GM18951 (cell line): Measurements from ENCODE around the gene ZBTB45.

Experiments used
- POLR2A ChIP-seq: IDR thresholded peaks from 4 replicates; pipeline ENCODE4 v1.6.1; 2011; ENCODE audit warnings: mild to moderate bottlenecking; ENCODE audit not compliant: insufficient read length, insufficient read depth; ENCODE audit errors: extremely low read depth
- in situ Hi-C: fragments of 300-500 bp; cut with MboI; formaldehyde crosslinking; loops from one replicate; pipeline ENCODE4 v1.12.0; 2022; ENCODE audit warnings: low sequenced_read_pairs, mixed read lengths, inconsistent platforms; ENCODE audit not compliant: unreplicated experiment

Gene ZBTB45

GRCh38 chr19:58519355-58520256, at the start of gene ZBTB45:
Gene ZBTB45, minus strand, starts transcription at chr19:58519810. Its CDS starts 2,137 bp downstream, at chr19:58517673.
- in situ Hi-C loops, result no loop called here
- TF ChIP-seq POLR2A, result peak; percentile 82

DNA sequence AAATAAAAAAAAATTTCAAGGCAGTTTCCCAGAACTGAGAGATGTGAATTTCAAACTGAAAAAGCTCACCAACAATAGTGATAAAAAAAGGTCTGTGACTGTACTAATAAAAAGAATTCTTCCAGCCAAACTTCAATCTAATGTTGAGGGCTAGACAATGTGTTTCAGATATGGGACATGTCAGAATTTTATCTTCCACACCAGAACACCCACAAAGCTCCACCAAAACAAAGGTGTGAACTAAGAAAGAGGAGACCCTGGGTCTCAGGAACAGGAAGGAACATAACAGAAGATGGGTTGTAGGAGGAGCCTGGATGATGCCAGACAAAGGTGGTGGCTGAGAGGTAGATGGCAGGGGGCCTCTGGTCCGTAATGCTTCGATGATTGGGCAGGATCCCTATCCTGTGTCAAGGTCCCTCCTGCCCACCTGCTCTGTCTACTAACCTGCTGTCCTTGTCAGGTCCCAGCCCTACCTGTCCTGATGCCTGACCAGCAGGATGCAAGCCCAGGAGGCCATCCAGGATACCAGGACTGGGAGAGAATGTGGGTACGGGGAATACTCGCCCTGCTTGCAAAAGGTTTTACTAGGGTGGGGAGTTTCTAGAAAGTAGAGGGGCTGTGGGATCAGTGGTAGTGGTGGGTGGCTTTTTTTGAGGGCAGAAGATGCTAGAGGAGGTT, 49.0 kb upstream of the ZBTB45 start:
- no peak for TF ChIP-seq POLR2A
- in situ Hi-C loops, result no loop called here

GRCh38 chr19:58566989-58567388, 47.4 kb upstream of the ZBTB45 start:
- TF ChIP-seq POLR2A, result no peak
- in situ Hi-C loops, result no loop called here

GRCh38 chr19:58563823-58564222, 44.2 kb upstream of the ZBTB45 start:
- in situ Hi-C loops, result no loop called here
- TF ChIP-seq POLR2A, result no peak

DNA sequence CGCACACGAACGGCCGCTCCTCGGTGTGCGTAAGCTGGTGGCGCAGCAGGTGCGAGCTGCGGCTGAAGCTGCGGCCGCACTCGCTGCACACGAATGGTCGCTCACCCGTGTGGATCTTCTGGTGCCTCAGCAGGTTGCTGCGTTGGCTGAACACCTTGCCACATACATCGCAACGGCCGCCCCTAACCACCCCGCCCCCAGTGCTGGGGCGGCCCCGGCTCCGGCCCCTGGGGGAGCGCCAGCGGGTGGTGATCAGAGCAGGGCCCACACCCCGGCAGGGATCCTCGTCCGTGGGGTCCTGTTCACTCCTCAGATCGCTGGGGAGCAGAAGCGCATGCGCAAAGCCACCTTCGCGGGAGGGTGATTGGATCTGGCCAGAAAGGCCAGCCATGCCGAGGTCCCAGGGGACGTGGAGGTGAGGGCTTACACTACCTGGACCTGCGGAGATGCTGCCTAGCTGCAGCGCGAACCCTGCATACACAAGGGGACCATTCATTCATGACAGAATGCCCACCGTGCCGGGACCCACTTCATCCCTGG, 43.5 kb upstream of the ZBTB45 start:
- TF ChIP-seq POLR2A, result peak; percentile 38
- in situ Hi-C loops, result no loop called here

DNA sequence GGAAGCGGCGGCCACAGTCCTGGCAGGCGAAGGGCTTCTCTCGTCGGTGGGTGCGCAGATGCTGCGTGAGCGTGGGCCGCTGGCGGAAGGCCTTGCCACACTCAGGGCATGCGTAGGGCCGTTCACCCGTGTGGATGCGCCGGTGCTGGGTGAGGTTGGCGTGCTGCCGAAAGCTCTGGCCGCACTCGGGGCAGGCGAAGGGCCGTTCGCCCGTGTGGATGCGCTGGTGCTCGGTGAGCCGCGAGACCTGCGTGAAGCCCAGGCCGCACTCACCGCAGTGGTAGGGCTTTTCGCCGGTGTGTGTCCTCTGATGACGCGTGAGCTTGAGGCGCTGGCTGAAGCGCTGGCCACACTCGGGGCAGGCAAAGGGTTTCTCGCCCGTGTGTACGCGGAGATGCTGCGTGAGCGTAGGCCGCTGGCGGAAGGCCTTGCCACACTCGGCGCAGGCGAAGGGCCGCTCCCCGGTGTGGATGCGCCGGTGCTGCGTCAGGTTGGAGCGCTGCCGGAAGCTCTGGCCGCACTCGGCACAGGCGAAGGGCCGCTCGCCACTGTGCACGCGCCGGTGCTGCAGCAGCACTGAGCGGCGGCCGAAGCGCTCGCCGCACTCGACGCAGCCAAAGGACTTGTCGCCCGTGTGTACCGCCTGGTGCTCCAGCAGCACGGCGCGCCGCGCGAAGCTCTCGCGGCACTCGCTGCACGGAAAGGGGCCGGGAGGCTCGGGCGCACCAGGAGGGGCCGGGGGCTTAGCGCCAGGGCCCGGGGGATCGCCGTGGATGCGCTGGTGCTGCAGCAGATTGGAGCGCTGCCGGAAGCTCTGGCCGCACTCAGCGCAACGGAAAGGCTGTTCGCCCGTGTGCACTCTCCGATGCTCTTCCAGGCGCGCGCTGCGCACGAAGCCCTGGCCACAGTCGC, 42.8 kb upstream of the ZBTB45 start:
- peak; percentile 50 for TF ChIP-seq POLR2A
- in situ Hi-C loops, result no loop called here

GRCh38 chr19:58561373-58562121, 41.9 kb upstream of the ZBTB45 start:
- no peak for TF ChIP-seq POLR2A
- in situ Hi-C loops, result no loop called here

GRCh38 chr19:58560921-58561320, 41.3 kb upstream of the ZBTB45 start:
- in situ Hi-C loops, result no loop called here
- TF ChIP-seq POLR2A, result no peak

- no peak for TF ChIP-seq POLR2A
Measured at GRCh38 chr19:58560007-58560887, 40.6 kb upstream of the ZBTB45 start.

DNA sequence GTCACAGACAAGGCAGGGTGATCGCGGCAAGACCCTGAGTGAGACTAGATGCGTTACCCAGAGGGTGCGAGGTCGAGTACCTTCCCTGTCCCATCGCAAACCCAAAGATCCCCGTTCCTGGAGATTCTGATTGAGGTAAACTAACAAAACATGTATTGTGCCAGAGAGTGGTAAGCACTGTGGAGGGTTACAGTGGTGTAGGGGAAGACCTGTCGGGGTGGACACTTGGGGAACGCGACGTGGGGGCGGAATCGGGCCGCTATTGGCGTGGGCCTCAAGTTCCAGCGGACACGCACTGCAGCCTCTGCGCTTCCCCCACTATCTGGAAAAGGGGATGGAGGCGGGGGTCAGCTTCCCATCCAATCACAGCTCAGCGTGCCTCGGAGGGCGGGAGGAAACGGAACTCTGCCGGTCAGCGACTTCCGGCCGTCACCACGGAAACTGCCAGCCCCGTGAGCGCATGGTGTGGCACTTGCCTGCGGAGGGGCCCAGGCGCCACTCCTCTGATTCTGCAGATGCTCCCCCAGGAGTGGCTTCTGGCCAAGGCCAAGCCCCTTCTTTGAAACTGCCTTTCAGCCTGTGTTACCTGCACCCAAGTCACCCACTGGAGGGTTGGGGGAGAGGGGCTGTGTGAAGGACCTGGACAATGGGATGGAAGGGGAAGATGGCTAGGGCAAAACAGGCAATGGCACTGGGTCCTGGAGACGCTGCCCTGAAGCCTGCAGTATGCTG, 39.8 kb upstream of the ZBTB45 start:
- peak; percentile 74 for TF ChIP-seq POLR2A
- in situ Hi-C loops, result no loop called here

More at GRCh38 chr19:58560007-58560887, 40.6 kb upstream of the ZBTB45 start:
- in situ Hi-C loops, result no loop called here

DNA sequence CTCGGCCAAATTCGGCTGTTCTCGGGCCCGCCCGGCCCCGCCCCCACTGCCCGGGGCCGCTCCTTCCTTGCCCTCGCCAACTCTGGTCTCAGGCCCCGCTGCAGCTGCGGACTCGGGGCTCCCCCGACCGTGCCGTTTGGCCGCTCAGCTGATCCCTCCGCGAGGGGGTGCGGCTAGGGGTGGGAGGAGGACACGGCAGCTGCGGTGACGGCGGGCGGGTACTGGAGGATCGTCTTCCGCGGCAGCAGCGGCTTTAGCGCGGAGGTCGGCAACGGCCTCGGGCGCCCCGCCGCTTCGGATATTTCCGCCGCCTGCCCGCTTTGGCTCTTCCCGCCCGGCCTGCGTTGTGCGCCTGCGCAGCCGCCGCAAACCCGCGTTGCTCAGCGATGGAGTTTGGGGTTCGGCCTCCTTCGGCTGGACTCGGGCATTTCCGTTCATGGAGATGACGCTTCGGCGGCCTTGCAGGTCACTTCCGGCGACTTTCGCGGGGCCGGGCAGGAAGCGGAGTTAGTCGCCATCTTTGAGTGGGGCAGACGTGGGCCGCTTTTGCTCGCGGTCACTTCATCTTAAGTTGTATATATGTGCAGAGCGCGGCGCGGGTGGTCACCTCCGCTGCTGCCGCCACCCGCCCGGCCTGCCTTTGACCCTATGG, 39.1 kb upstream of the ZBTB45 start:
- peak; percentile 69 for TF ChIP-seq POLR2A
- in situ Hi-C loops, result no loop called here
